NCI-H2029 (cell line): ENCODE data around the gene PLEKHN1.
"Not testable (repeated sequence)": the region's sequence is repeated elsewhere in the genome, so short reads cannot be mapped to it uniquely, and the experiment has no call there.

Experiments
- DNase-seq: peaks from one replicate; lab custom pipeline; 2025; lab: John Stamatoyannopoulos, UW

The PLEKHN1 gene

DNA sequence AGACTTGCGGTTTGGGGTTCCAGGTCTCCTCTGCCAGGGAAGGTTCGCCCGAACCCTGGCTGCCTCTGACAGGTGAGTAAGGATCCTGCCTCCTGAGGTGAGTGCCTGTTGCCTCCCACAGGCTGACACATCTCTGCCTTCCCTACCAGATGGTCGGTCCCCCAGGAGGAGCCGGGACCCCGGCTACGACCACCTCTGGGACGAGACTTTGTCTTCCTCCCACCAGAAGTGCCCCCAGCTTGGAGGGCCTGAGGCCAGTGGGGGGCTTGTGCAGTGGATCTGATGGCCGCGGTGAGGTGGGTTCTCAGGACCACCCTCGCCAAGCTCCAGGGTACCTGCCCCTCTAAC is 8.0 kb downstream of the PLEKHN1 start:
- no peak for DNase-seq

DNA sequence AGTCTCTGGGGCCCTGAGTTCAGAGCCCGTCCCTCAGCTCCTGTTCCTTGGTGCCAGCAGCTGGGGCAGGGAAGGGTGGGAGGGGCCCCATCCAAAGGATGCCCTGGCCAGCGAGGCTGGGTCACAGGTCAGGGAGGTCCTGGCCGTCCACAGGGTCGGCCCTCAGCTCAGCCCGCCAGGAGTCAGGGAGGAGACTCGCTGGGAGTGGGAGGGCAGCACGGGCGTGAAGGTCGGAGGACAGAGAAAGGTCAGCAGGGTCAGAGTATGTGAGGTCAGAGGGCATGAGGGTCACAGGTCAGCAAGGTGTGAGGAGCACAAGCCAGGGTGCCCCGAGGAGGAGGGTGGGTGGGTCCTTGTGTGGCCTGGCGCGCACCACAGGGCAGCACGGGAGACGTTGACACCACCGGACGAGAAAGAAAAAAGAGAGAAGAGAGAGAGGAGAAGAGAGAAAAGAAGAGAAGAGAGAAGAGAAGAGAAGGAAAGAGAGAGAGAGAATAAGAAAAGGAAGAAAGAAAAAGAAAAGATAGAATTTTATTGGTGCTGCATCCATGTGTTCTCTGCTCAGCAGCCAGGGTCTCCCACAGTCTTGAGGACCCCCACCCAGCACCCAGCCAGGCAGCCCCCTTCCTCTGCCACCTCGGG is 8.5 kb downstream of the PLEKHN1 start:
- no peak for DNase-seq

DNA sequence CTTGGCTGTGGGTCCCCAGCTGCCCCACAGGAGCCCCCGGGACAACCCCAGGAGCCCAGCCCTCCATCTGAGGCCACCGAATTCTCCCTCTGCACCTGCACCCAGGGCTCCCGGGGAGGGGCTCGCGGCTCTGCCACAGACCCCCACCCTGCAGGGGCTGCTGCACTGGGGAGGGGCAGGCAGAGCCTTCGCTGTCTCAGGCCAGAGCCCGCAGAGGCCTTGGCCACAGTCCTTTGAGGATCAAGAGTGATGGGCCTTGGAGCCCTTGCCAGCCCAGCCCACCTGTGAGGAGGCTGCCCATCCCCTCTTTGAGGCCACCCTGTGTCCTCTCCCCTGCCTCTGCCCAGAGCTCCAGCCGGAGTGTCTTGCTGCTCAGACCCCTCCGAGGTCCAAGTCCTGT is 9.1 kb downstream of the PLEKHN1 start:
- no peak for DNase-seq

DNA sequence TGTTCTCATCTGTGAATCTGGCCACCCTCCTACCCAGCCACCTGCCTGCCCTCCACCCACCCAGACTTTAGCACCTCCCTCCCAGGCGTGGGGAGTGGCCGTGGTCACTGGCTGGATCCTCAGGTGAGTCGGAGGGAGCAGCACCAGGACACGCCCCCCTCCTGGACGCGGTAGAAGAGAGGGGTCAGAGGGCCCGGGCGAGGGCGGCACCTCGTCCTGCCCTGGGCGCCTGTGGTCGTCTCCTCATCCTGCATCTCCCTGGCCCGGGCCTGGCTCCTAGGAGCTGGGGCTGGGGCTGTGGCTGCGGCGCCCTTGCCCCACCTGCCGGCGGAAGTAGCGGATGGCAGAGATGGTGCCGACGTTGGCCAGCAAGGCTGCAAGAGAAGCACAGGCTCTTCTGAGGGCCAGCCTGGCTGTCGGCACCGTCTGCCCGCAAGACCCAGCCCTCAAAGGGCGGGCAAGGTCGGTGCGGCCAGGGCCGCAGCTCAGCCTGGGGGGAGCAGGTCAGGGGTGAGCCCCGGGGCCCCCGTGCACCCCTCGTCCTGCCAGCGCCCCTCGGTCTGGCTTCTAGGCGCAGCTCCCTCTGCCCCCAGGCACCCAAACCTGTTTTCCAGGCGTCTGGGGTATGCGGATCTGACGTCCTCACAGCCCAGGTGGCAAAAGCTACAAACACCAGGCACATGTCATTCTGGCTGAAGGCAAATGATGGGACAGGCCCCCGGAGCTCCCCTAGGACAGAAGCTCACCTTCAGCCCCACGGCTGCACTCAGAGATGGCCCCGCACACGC is 9.8 kb downstream of the PLEKHN1 start:
- DNase-seq, result peak; percentile 35

DNA sequence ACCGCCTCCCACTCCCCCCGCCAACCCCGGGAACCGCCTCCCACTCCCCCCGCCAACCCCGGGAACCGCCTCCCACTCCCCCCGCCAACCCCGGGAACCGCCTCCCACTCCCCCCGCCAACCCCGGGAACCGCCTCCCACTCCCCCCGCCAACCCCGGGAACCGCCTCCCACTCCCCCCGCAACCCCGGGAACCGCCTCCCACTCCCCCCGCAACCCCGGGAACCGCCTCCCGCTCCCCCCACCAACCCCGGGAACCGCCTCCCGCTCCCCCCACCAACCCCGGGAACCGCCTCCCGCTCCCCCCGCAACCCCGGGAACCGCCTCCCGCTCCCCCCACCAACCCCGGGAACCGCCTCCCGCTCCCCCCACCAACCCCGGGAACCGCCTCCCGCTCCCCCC is 10.5 kb downstream of the PLEKHN1 start:
- not testable (repeated sequence) for DNase-seq

DNA sequence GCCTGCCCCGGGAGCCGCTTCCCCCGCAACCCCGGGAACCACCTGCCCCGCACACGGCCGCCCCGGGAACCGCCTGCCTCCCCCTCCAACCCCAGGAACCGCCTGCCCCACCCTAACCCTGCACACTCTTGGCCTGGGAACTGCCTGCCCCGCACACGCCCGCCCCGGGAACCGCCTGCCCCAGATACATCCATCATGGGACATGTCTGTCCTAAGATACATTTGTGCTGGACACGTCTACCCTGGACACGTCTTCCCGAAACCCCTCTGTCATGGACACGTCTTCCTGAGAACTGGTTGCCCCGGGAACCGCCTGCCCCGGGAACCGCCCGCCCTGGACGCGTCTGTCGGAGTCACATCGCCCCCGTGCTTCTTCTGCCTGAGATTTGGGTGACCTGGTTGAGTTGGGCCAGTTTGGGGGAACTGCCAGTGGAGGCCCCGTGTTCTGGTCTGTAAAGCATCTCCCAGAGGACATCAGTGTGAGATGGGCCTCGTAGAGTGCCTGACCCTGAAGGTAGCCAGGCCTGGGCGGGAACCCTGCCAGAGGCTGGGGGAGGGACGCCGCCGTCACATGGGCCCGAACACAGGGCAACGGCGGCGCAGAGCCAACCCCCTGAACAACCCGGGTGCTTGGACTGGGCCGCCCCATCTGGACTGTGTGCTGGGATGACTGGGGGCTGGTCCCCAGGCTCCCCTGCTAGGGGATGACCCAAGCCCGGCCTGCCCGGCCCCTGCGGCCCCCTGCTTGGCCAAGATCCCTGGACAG is 12.0 kb downstream of the PLEKHN1 start:
- DNase-seq, result no peak

DNA sequence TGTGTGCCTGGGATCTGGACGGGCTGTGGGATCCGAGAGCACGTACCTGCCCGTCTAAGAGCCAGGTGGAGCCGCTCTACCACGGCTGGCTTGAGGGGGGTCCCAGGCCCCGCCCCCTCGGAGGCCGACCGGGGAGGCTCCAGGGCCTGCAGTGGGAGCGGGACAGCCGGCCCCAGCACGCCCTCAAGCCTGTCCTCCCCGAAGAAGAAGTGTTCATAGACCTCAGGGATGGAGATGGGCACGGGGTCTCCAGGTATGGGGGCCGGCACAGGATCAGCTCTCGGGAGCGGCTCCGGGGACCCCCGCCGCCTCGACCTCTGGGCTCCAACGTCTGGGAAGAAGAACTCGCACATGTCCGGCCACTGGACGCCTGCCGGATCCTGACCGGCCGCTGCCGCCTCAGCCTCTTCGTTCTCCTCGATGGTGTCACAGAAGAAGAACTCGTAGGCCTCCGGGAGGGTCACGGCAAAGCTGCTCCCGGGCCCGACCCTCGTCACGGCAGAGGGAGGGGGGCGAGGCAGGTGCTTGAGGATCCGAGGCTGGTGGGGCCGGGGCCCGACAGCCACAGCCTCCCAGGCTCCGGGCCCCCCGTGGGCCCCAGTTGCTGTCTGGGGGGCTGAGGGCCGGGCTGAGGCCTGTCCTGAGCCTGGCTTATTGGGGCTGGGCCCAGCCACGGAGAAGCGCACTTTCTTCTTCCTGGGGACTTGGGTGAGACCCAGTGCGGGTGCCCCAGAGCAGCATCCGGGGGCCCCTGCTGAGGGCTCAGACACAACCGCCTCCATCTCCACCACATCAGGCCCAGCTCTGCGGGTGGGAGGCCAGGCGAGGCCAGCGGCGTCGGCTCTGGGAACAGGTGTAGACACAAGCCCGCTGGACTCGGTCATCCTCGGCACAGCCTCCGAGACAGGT is 12.8 kb downstream of the PLEKHN1 start:
- no peak for DNase-seq

DNA sequence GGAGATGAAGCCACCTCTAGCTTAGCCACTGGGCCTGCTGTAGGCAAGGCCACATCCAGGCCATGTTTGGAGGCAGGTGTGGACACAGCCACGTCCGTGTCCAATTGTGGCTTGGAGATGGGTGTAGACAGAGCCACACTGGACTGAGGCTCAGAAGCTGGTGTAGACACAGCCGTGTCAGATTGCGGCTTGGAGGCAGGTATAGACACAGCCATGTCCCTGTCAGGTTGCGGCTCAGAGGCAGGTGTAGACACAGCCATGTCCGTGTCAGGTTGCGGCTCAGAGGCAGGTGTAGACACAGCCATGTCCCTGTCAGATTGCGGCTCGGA is 13.4 kb downstream of the PLEKHN1 start:
- DNase-seq, result no peak

DNA sequence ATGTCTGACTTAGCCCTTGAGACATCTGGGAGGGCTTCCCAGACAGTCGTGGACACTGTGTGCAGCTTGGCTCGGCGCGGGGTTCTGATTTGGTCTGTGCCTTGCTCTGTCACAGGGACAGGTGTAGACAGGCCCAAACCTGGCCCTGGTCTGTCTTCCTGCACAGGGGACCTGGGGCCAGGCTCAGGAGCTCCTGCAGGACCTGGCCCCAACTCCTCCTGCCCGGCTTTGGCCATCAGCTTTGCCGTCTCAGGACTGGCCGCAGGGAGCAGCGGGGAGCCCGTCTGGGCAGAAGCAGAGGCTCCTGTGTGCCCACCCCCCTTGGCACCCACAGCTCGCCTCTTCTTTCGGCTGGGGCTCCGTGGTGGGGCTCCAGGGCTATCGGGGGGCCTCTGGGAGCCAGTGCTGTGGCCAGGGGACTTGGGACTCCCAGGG is 13.9 kb downstream of the PLEKHN1 start:
- DNase-seq, result no peak

DNA sequence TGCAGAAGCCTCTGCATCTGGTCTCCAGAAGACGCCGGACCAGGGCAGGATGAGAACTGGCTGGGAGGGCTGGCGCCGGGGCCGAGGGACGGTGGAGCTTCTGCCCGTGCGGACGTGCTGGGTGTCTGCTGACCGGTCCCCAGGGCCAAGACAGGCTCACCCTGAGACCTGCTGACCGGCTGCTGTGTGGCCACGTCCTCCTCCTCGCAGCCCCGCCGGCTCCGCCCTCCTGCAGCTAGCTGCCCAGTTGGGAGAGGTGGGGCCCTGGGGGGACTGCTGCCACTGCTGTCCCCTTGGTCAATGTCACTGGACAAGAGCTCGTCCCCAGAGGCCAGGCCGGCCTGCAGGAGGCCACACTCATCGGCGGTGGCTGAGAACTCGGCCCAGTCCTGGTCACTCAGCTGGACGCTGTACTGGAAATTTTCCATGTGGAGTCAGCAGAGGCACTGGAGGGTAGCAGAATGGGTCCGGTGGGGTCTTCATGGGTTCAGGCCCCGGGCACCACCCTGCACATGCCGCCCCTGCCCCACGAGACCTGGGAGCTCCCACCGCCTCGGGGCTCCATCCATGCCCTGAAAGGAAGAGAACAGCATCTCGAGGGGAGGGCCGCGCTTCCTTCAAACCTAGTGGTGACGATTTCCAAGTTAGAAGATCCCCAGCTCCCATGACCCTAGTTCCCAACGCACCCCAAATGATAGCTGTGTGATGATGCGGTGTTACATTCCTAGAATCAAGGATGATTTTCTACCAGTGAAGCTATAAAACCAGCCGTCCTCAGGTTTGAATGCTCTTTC is 14.5 kb downstream of the PLEKHN1 start:
- no peak for DNase-seq

DNA sequence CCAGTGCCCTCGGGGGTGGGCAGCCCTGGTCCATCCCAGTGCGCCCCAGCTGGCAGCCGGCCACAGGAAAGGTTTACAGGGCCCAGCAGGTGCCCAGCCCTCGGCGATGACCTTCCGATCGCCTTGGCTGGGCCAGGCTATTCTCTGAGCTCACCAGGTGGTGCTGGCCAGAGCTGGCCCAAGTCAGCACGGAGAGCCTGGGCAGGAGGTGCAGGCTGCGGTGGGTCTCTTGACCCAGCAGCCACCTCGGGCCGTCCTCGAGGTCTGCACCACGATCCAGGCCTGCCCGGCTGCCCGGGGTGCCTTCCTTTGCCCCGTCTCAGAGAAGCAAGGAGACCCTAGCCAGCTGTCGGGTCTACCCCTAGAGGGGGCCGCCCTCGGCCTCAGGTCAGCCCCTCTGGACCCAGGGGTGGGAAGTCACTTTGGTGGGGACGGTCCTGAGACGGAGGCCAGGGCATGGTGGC is 15.2 kb downstream of the PLEKHN1 start:
- DNase-seq, result no peak

DNA sequence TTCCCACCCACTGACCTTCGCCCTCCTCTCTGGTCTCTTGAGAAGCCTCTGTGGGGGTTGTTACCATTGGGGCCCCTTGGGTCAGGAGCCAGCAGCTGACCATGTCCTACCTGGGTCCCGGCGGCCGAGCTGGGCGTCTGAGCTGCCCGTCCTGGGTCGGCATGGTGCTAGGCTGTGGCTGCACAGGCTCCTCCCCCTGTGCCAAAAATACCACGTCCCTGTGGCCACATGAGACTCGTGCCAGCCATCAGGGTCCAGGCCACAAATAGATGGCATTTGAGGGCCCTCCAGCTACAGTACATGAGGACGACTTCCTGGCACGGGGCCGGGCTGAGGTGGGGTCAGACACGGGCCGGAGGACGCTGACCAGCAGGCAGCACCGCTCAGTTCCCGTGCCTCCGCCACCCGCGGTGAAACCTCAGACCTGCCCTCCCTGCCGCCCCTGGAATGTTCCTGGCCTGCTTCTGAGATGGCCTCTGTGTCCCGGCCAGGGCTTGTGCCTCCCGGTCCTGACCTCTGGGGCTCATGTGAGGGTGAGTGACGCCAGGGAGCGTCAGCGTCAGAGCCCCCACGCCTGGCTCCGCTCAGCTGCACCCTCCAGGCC is 15.8 kb downstream of the PLEKHN1 start, which contains the start of gene PERM1:
TSS of gene PERM1 (minus strand) at position 139 of the 604 bp plus-strand sequence. CDS start 1,064 bp downstream, outside the sequence.
- no peak for DNase-seq

DNA sequence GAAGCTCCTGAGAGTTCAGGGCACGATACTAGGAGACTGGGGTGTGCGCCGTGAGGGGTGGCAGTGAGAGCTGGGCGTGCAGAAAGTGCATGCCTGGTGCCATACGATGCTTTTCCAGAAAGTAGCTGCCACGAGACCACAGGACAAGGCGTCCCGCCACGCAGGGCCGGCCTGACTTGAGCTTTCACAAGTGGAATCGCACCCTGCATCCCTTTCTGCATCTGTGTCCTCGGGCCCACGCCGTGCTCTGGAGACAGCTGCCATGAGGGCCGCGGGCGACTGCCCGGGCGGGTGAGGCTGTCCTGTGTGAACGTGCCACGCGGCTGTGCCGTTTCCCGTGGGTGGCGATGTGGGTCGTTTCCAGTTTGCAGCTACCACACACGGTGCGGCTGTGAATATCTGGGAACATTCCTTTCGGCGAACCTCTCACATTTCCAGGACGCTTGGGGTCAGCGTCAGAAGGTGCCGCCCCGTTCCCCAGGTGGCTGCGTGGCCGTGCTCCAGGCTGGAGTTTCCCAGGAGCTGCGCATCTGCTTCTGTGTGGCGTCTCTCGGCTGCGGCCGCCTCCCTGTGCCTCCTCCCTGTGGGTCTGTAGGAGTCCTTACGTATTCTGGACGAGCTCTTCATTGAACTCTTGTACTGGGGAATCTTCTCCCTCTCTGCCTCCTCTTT is 16.6 kb downstream of the PLEKHN1 start:
- no peak for DNase-seq

DNA sequence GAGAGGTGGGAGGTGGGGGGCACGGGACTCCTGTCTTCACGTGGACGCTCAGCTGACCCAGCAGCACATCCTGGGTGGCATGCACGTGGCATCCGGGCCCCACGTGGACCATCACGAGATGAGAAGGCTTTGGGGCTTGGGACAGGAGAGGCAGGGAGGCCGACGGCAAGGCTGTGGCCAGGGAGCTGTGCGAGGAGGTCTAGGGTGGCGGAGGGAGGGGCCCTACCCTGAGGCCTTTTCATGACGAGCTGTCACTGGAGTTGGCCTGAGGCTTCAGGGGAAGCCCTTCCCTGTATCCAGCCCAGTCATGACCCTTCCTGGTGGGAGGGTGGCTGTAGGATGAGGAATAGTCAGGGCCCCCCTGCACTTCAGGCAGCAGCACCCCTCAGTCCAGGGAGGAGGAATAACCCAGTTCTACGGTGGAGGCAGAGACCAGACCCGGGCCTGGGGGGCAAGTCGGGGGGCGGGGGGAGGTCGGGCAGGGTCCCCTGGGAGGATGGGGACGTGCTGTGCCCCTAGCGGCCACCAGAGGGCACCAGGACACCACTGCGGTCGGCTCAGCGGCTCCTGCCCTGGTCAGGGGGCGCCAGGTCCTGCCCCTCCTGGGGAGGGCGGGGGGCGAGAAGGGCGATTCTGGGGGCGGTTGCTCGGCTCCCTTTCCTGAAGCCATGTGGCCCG is 17.7 kb downstream of the PLEKHN1 start:
- no peak for DNase-seq

DNA sequence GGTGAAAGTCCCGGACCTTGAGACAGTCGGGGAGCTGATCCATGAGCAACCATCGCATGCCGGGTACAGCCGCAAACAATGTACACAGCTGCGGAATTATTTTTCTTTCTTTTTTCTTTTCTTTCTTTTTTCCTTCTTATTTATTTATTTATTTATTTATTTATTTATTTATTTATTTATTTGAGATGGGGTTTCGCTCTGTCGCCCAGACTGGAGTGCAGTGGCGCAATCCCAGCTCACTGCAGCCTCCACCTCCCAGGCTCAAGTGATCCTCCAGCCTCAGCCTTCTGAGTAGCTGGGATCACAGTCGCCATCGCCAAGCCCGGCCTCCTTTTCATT is 18.2 kb downstream of the PLEKHN1 start:
- no peak for DNase-seq

DNA sequence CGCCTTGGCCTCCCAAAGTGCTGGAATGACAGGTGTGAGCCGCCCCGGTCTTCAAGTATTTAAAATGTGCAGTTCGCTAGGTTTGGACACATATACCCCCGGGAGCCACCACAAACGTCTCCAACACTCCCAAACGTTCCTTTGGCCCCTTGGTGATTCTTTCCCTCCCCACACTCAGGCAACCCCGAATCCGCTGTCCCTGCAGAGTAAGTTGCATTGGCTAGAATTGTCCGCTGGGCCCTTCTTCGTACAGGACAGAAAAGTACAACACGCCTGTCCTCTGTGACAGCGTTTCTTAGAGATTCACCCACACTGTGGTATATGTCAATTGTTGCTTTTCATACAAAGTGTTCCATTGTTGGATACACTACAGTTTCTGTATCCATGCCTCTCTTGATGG is 18.8 kb downstream of the PLEKHN1 start:
- no peak for DNase-seq

DNA sequence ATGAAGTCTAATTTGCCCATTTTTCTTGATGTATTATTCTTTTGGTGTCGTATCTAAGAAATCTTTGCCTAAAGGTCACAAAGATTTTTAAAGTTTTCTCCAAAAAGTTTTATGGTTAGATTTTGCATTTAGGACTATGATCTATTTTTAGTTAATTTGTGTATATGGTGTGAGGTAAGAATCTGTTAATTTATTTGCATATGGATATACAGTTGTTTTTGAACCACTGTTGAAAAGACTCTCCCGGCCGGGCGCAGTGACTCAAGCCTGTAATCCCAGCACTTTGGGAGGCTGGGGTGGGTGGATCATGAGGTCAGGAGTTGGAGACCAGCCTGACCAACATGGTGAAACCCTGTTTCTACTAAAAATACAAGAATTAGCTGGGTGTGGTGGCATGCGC is 21.8 kb downstream of the PLEKHN1 start:
- DNase-seq, result not testable (repeated sequence)

DNA sequence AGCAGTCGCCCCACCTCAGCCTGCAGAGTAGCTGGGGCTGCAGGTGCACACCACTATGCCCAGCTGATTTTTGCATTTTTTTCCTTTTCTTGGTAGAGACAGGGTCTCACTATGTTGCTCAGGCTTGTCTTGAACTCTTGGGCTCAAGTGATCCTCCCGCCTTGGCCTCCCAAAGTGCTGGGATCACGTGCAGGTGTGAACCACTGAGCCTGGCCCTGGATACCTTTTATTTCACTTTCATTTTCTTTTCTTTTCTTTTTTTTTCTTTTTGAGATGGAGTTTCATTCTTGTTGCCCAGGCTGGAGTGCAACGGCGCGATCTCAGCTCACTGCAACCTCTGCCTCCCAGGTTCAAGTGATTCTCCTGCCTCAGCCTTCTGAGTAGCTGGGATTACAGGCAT is 25.0 kb downstream of the PLEKHN1 start:
- DNase-seq, result not testable (repeated sequence)

DNA sequence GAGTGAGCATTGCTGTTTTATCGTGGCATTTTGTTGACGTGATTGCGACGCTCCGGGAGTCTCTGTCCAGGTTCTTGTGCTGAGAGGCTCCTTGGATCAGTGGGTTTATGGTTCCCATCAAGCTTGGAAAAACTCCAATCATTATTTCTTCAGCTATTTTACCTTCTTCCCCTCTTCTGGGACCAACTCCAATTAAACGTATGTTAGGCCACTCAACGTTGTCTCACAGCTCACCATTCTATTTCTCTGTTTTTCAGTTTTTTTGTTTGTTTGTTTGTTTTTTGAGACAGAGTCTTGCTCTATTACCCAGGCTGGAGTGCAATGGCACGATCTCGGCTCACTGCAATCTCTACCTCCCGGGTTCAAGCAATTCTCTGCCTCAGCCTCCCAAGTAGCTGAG is 25.6 kb downstream of the PLEKHN1 start:
- DNase-seq, result no peak

DNA sequence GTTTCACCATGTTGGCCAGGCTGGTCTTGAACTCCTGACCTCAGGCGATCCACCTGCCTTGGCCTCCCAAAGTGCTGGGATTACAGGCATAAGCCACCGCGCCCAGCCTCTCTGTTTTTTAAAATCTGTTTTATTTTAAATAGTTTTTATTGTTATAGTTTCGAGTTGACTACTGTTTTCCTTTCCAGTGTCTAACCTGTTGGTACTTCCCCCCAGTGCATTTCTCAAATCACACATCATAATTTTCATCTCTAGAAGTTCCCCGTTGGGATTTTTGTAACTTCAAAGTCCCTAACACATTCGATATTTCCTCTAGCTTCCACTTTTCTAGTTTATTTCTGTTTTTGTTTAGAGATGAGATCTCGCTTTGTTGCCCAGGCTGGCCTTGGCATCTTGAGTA is 26.1 kb downstream of the PLEKHN1 start:
- no peak for DNase-seq
